K562 (cell line): ENCODE results near the gene NOP14.

Experiments used
- EP300 ChIP-seq: IDR thresholded peaks from 2 replicates; pipeline ENCODE4 v1.6.1; 2012; ENCODE audit warnings: low read length, improper control_type of control experiment
- FUS ChIP-seq: fragments of 200-400 bp; formaldehyde crosslinking; optimal IDR thresholded peaks from 2 replicates; pipeline ENCODE3; 2017; ENCODE audit warnings: low read depth, low read length
- GTF2F1 ChIP-seq: IDR thresholded peaks from 2 replicates; pipeline ENCODE4 v1.6.1; 2011; ENCODE audit warnings: low read depth, low read length, improper control_type of control experiment
- MAX ChIP-seq: sonication (generic); formaldehyde crosslinking; IDR thresholded peaks from 2 replicates; pipeline ENCODE4 v1.9.0; 2022; ENCODE audit warnings: mild to moderate bottlenecking, missing genetic modification reagents
- MYBL2 ChIP-seq, 2 experiments: fragments of 450-650 bp in 1 of 2; sonication (generic) in 1 of 2; formaldehyde crosslinking in 1 of 2; IDR thresholded peaks; 2 replicates each; pipeline versions ENCODE4 v1.6.1 to v1.8.1; 2017 to 2022; ENCODE audit warnings: borderline replicate concordance in 1 of 2, inconsistent platforms in 1 of 2, low read depth in 1 of 2, mild to moderate bottlenecking in 1 of 2, missing genetic modification reagents in 1 of 2, moderate library complexity in 1 of 2
- PHTF2 ChIP-seq: fragments of 250-450 bp; sonication (Bioruptor Pico); IDR thresholded peaks from 2 replicates; pipeline ENCODE4 v1.5.0; 2021; ENCODE audit warnings: mild to moderate bottlenecking
- RAD21 ChIP-seq, 2 experiments: fragments of 250-450 bp in 1 of 2; fragments of 450-650 bp in 1 of 2; sonication (Bioruptor Pico) in 1 of 2; formaldehyde crosslinking in 1 of 2; IDR thresholded peaks in 1 of 2; conservative IDR thresholded peaks in 1 of 2; 2 replicates each; pipeline versions ENCODE4 v1.4.0 to v1.8.0; 2020 to 2022; ENCODE audit warnings: mild to moderate bottlenecking in 2 of 2, moderate library complexity in 1 of 2
- TAL1 ChIP-seq: fragments of 450-650 bp; IDR thresholded peaks from 2 replicates; pipeline ENCODE4 v1.6.1; 2016; ENCODE audit warnings: mild to moderate bottlenecking
- TCFL5 ChIP-seq: fragments of 250-450 bp; sonication (Bioruptor Pico); conservative IDR thresholded peaks from 2 replicates; pipeline ENCODE4 v1.6.1; 2021; ENCODE audit warnings: mild to moderate bottlenecking, moderate library complexity, matching md5 sums
- ZBTB43 ChIP-seq: sonication (generic); formaldehyde crosslinking; IDR thresholded peaks from 2 replicates; pipeline ENCODE4 v1.8.0; 2023; ENCODE audit warnings: mild to moderate bottlenecking, missing genetic modification reagents
- ZBTB5 ChIP-seq: fragments of 450-650 bp; IDR thresholded peaks from 2 replicates; pipeline ENCODE4 v1.6.1; 2017; ENCODE audit warnings: antibody characterized with exemption
- ZNF174 ChIP-seq: fragments of 250-450 bp; sonication (Bioruptor Pico); IDR thresholded peaks from 2 replicates; pipeline ENCODE4 v1.4.0; 2020; ENCODE audit warnings: mild to moderate bottlenecking
- ZNF644 ChIP-seq: fragments of 200-800 bp; sonication (Bioruptor generic); IDR thresholded peaks from 2 replicates; pipeline ENCODE4 v1.6.1; 2016; ENCODE audit warnings: low read depth, missing genetic modification characterization, missing compliant biosample characterization

GRCh38 chr4:2938906-2939305, 24.3 kb downstream of the NOP14 start:
- TF ChIP-seq MAX (no peak), GTF2F1 (no peak), ZNF174 (no peak), EP300 (no peak), FUS (no peak), TAL1 (no peak), ZBTB43 (no peak), RAD21 (CRISPR knock-in tag; conservative IDR thresholded peaks at IDR 0.05 in 1 of 2, IDR thresholded peaks at IDR 0.05 in 1 of 2) (no peak), MYBL2 (IDR thresholded peaks at IDR 0.05; ENCODE audit: low read depth) (no peak), MYBL2 (CRISPR knock-in tag; IDR thresholded peaks at IDR 0.05; ENCODE audit: borderline replicate concordance) (no peak), ZNF644 (no peak), ZBTB5 (no peak), TCFL5 (CRISPR knock-in tag) (no peak), PHTF2 (no peak)
